Measurements from ENCODE around the gene LSAMP. TPM values are rescaled to one million over a fixed set of nuclear protein-coding genes. Genes with fewer than 3 reads are reported as not detected.

Gene LSAMP
- total RNA-seq, 1 experiment from 2014 or later, result not detected

- H3K27me3 ChIP-seq (ENCODE audit: insufficient read depth, low read depth), result no peaks in the 10 kb centered on the region
- no peaks in the 10 kb centered on the region for H3K4me1 ChIP-seq (replicated peaks; ENCODE audit: insufficient read depth)
- intact Hi-C loops (cut with micrococcal nuclease; ENCODE audit: unreplicated experiment), result no loop called here
- no peaks in the 10 kb centered on the region for H3K79me2 ChIP-seq (ENCODE audit: low read depth)
- H4K20me1 ChIP-seq (ENCODE audit: insufficient read depth), result no peaks in the 10 kb centered on the region
- H3K9me2 ChIP-seq (ENCODE audit: insufficient read depth), result no peaks in the 10 kb centered on the region
- H3K9me3 ChIP-seq (ENCODE audit: insufficient read depth, low read depth), result no peaks in the 10 kb centered on the region
- no TSS peak for BruUV-seq (replicated peaks)
- no peak overlapping the region for H3K4me3 ChIP-seq
- ChIA-PET CTCF (no interaction called here), POLR2A (ENCODE audit: unreplicated experiment) (no interaction called here)
- no peak overlapping the region for H3K27ac ChIP-seq
- TF ChIP-seq CTCF (conservative IDR thresholded peaks at IDR 0.05) (no peak), EZH2 (IDR thresholded peaks at IDR 0.05; ENCODE audit: low read depth) (no peak)
- no peak for DNase-seq
- no peak overlapping the region for H2AFZ ChIP-seq
- no peaks in the 10 kb centered on the region for H3F3A ChIP-seq (ENCODE audit: insufficient read depth, low read depth)
- no peak overlapping the region for H3K4me2 ChIP-seq
- no peaks in the 10 kb centered on the region; the same call in 1 of the 2 replicates for H3K36me3 ChIP-seq (ENCODE audit: low read depth)
Observed at GRCh38 chr3:115843206-115843605, 602.1 kb downstream of the LSAMP start.

- BruUV-seq (replicated peaks), result no TSS peak
- POLR2A ChIA-PET (ENCODE audit: unreplicated experiment), result no interaction called here
- intact Hi-C loops (cut with micrococcal nuclease; ENCODE audit: unreplicated experiment), result no loop called here
Observed at GRCh38 chr3:115839246-115839645, 606.0 kb downstream of the LSAMP start.

GRCh38 chr3:115838786-115839185, 606.5 kb downstream of the LSAMP start:
- Histone ChIP-seq H3K27me3 (ENCODE audit: insufficient read depth, low read depth) (no peaks in the 10 kb centered on the region), H4K20me1 (ENCODE audit: insufficient read depth) (no peaks in the 10 kb centered on the region), H3F3A (ENCODE audit: insufficient read depth, low read depth) (no peaks in the 10 kb centered on the region), H3K9me2 (ENCODE audit: insufficient read depth) (no peaks in the 10 kb centered on the region), H3K4me2 (no peak overlapping the region), H3K36me3 (ENCODE audit: low read depth) (no peaks in the 10 kb centered on the region), H2AFZ (no peak overlapping the region), H3K4me3 (no peak overlapping the region), H3K27ac (no peak overlapping the region), H3K4me1 (replicated peaks; ENCODE audit: insufficient read depth) (no peaks in the 10 kb centered on the region), H3K79me2 (ENCODE audit: low read depth) (no peaks in the 10 kb centered on the region), H3K9me3 (ENCODE audit: insufficient read depth, low read depth) (no peaks in the 10 kb centered on the region)
- POLR2A ChIA-PET (ENCODE audit: unreplicated experiment), result no interaction called here
- BruUV-seq (replicated peaks), result no TSS peak
- TF ChIP-seq CTCF (conservative IDR thresholded peaks at IDR 0.05), result no peak
- no peak for TF ChIP-seq EZH2 (IDR thresholded peaks at IDR 0.05; ENCODE audit: low read depth)
- CTCF ChIA-PET, result no interaction called here
- intact Hi-C loops (cut with micrococcal nuclease; ENCODE audit: unreplicated experiment), result no loop called here
- no peak for DNase-seq

More at GRCh38 chr3:115839246-115839645, 606.0 kb downstream of the LSAMP start:
- no peak overlapping the region for H3K4me3 ChIP-seq
- no peaks in the 10 kb centered on the region for H3K79me2 ChIP-seq (ENCODE audit: low read depth)
- no peaks in the 10 kb centered on the region for H3K27me3 ChIP-seq (ENCODE audit: insufficient read depth, low read depth)
- H2AFZ ChIP-seq, result no peak overlapping the region
- CTCF ChIA-PET, result no interaction called here
- no peaks in the 10 kb centered on the region for H3K9me3 ChIP-seq (ENCODE audit: insufficient read depth, low read depth)
- TF ChIP-seq CTCF (conservative IDR thresholded peaks at IDR 0.05) (no peak), EZH2 (IDR thresholded peaks at IDR 0.05; ENCODE audit: low read depth) (no peak)
- H3K4me1 ChIP-seq (replicated peaks; ENCODE audit: insufficient read depth), result no peaks in the 10 kb centered on the region
- no peak for DNase-seq
- no peaks in the 10 kb centered on the region for H3K9me2 ChIP-seq (ENCODE audit: insufficient read depth)
- no peaks in the 10 kb centered on the region for H4K20me1 ChIP-seq (ENCODE audit: insufficient read depth)
- H3F3A ChIP-seq (ENCODE audit: insufficient read depth, low read depth), result no peaks in the 10 kb centered on the region
- no peak overlapping the region for H3K4me2 ChIP-seq
- H3K36me3 ChIP-seq (ENCODE audit: low read depth), result no peaks in the 10 kb centered on the region
- no peak overlapping the region for H3K27ac ChIP-seq

Measured in PC-9 (cell line).